Measurements from ENCODE around the gene KCNK3. TPM values are rescaled to one million over a fixed set of nuclear protein-coding genes. Genes with fewer than 3 reads are reported as not detected.

Gene KCNK3
- total RNA-seq, 4 donors from 2014 or later = 0.37 to 1.5 (median 0.82) TPM

GRCh38 chr2:26704441-26704977, 12.0 kb downstream of the KCNK3 start:
- no peak for TF ChIP-seq CTCF (IDR thresholded peaks at IDR 0.05)
- no peak for TF ChIP-seq EP300 (IDR thresholded peaks at IDR 0.05; ENCODE audit: low read depth)
- no peak for TF ChIP-seq POLR2AphosphoS5 (IDR thresholded peaks at IDR 0.05)
- no peak for TF ChIP-seq POLR2A (IDR thresholded peaks at IDR 0.05)
- no peak overlapping the region for H3K4me3 ChIP-seq
- intact Hi-C loops (cut with DNase I; ENCODE audit: low total_unique reads) (no loop called here), in situ Hi-C loops (cut with MboI; ENCODE audit: low pct_ligation_motif_present in 1 of 4, low pct_unique_long_range_greater_than_20kb in 1 of 4, low sequenced_read_pairs in 3 of 4) (no loop called here)
- no peaks in the 10 kb centered on the region for H3K27me3 ChIP-seq
- no peak overlapping the region for H3K27ac ChIP-seq
- peaks cover 0 to 13% (median 0%) of the 10 kb centered on the region in 4 donors for H3K4me1 ChIP-seq
- H3K9me3 ChIP-seq = no peaks in the 10 kb centered on the region
- no peak for DNase-seq
- 83% methylated on average over 7 of the region's 7 CpGs; no CpG with 5 or more reads in 1 of the 2 donors for WGBS, 2 donors (ENCODE audit: low coverage in 1 of 2)
- no peaks in the 10 kb centered on the region for H3K36me3 ChIP-seq

GRCh38 chr2:26705126-26705525, 12.6 kb downstream of the KCNK3 start:
- TF ChIP-seq EP300 (IDR thresholded peaks at IDR 0.05; ENCODE audit: low read depth) (no peak), POLR2AphosphoS5 (IDR thresholded peaks at IDR 0.05) (no peak), POLR2A (IDR thresholded peaks at IDR 0.05) (no peak), CTCF (IDR thresholded peaks at IDR 0.05) (no peak)
- H3K27me3 ChIP-seq = no peaks in the 10 kb centered on the region
- no peak overlapping the region for H3K27ac ChIP-seq
- intact Hi-C loops (cut with DNase I; ENCODE audit: low total_unique reads) = no loop called here
- no peaks in the 10 kb centered on the region for H3K36me3 ChIP-seq
- no peak overlapping the region for H3K4me3 ChIP-seq
- H3K4me1 ChIP-seq = peaks cover 0 to 13% (median 0%) of the 10 kb centered on the region in 4 donors
- in situ Hi-C loops (cut with MboI; ENCODE audit: low pct_ligation_motif_present in 1 of 4, low pct_unique_long_range_greater_than_20kb in 1 of 4, low sequenced_read_pairs in 3 of 4) = no loop called here
- WGBS, 2 donors (ENCODE audit: low coverage in 1 of 2) = 71% methylated on average over 5 of the region's 5 CpGs; no CpG with 5 or more reads in 1 of the 2 donors
- no peak for DNase-seq
- no peaks in the 10 kb centered on the region for H3K9me3 ChIP-seq

GRCh38 chr2:26706093-26706492, 13.6 kb downstream of the KCNK3 start:
- 59% methylated on average over 3 of the region's 3 CpGs; no CpG with 5 or more reads in 1 of the 2 donors for WGBS, 2 donors (ENCODE audit: low coverage in 1 of 2)
- intact Hi-C loops (cut with DNase I; ENCODE audit: low total_unique reads) = no loop called here

More at GRCh38 chr2:26706093-26706492, 13.6 kb downstream of the KCNK3 start:
- Histone ChIP-seq H3K27me3 (no peaks in the 10 kb centered on the region), H3K4me3 (no peak overlapping the region), H3K4me1 (peaks cover 0 to 19% (median 0%) of the 10 kb centered on the region in 4 donors), H3K9me3 (no peaks in the 10 kb centered on the region), H3K27ac (no peak overlapping the region), H3K36me3 (no peaks in the 10 kb centered on the region)
- TF ChIP-seq CTCF (IDR thresholded peaks at IDR 0.05) (no peak), POLR2A (IDR thresholded peaks at IDR 0.05) (no peak), POLR2AphosphoS5 (IDR thresholded peaks at IDR 0.05) (no peak), EP300 (IDR thresholded peaks at IDR 0.05; ENCODE audit: low read depth) (no peak)
- DNase-seq = no peak
- in situ Hi-C loops (cut with MboI; ENCODE audit: low pct_ligation_motif_present in 1 of 4, low pct_unique_long_range_greater_than_20kb in 1 of 4, low sequenced_read_pairs in 3 of 4) = no loop called here
